GM19193 (cell line): Measurements from ENCODE around the gene CGB5.
"Not testable (repeated sequence)": the region's sequence is repeated elsewhere in the genome, so short reads cannot be mapped to it uniquely, and the experiment has no call there.

ENCODE experiments used
- POLR2A ChIP-seq: IDR thresholded peaks from 4 replicates; pipeline ENCODE4 v1.6.1; 2011; ENCODE audit not compliant: insufficient read depth, insufficient read length; ENCODE audit errors: extremely low read depth

The CGB5 gene

DNA sequence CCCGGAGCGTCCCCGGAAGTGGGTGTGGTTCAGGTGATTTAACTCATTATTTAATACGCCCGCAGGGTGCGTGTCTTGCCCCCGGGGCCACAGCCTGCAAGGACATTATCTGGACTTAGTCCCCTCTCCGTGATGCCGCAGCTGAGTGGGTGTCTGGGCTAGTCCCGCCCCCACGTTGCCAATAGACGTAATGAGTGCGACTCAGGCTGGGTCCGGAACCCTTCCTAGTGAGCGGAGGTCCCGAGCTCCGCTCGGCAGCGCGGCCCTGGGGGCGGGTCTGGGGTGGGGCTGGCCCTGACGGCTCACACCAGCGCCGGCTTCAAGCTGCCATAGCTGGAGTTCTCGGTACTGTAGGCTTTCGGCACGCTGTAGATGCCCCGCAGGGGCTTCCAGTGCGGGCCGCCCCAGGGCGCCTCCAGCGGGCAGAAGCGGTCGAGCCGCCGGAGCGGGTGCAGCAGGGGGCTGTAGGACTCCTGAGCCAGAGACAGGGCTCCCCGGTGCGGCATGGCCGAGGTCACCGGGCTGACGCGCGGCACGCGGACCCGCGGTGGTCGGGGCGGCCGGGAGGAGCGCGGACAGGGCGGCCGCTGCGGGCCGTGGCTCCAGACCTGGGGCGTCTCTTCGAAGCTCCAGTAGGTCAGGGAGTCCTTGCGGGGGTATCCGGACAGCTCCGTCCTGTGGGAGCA lies 25.8 kb upstream of the CGB5 start:
- no peak for TF ChIP-seq POLR2A

GRCh38 chr19:49019242-49019932 lies 24.3 kb upstream of the CGB5 start:
- no peak for TF ChIP-seq POLR2A

GRCh38 chr19:49020342-49020741 lies 23.3 kb upstream of the CGB5 start:
- TF ChIP-seq POLR2A: no peak

DNA sequence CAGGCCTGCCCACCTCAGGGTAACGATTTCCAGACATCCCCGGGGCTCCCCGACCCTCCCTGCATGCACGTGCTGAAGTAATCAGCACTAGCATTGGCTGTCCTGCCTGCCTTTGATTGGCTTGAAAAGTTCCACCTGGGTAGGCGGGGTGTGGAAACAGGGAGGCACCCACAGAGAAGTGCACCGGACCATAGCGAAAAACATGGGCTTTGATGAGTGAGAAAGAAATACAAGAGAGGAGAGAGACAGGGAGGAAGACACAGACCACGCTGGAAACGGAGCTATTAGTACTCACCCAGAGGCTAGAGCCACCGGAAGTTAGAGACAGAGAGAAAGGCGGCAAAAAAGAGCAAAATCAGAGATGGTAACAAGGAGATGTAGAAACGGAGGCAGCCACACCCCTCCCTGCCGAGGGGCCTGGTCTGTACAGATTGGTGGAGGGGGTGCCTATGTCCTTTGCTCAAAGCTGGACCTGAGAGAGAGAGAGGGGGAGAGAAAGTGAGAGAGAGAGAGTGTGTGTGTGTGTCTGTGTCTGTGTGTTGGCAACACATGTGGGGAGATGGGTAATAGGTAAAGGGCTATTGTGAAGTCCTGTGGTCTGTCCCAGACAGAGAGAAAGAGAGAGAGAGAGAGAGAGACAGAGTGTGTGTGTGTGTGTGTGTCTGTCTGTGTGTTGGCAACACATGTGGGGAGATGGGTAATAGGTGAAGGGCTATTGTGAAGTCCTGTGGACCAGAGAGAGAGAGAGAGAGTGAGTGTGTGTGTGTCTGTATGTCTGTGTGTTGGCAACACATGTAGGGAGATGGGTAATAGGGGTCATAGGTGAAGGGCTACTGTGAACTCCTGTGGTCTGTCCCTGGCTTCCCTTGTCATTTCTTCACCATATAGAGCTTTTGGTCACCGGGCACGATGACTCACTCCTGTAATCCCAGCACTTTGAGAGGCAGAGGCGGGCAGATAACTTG lies 22.4 kb upstream of the CGB5 start:
- no peak for TF ChIP-seq POLR2A

DNA sequence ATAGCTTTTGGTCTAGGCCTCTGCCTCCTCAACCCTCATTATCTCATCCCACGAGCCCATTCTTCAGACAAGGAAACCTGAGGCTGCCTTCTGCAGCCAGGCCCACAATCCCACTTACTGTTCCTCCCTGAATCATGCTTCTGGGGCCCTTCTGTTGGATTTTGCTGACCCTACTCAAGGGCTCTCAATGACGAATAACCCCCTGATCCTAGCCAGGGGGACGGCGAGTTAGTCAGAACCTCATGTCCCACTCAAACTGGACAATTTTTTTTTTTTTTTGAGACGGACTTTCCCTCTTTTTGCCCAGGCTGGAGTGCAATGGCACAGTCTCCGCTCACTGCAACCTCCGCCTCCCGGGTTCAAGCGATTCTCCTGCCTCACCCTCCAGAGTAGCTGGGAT lies 21.5 kb upstream of the CGB5 start:
- no peak for TF ChIP-seq POLR2A

DNA sequence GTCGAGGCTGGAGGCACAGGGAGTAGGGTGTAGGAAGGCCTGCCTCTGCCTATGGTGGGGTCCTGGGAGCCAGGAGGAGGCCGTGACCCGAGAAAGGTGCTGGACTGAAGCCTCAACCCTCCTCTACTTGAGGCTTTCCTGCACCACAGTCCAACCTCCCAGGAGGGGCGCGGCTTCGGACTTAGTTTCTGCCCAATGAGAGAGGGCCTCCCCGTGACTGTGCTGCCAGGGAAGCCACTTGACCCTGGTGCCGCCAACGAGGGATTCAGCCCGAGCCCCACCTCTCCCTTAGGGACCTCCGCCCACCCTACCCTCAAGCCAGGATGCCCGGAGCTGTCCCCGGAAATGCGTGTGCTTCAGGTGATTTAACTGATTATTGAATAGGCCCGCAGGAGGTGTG lies 19.4 kb upstream of the CGB5 start, which contains the start of gene CGB3:
CGB3 (minus strand) TSS at position 101 of the 400 bp plus-strand sequence. CDS start 362 bp downstream, outside the sequence.
- TF ChIP-seq POLR2A: not testable (repeated sequence)

DNA sequence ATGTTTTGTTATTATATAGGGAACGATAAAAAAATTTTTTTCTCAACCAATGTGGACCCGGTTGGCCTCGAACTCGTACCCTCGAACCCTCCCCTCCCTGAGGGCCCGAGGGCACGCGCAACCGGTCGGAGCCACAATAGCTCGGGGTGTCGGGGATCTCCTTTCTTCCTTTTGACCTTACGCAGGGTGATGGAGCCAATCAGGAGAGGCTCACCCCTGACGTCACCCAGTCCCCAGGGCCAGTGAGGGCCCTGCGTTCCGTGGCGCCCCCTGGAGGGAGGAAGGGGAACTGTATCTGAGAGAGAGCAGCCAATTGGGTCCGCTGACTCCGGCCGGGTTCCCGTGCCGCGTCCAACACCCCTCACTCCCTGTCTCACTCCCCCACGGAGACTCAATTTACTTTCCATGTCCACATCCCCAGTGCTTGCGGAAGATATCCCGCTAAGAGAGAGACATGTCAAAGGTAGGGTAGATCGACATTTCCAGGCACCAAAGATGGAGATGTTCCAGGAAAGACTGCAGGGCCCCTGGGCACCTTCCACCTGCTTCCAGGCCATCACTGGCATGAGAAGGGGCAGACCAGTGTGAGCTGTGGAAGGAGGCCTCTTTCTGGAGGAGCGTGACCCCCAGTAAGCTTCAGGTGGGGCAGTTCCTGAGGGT lies 11.9 kb upstream of the CGB5 start, which contains the start of gene CGB2:
CGB2 (plus strand) TSS at position 249 of the 660 bp plus-strand sequence; CDS start at position 455, 206 bp downstream.
- TF ChIP-seq POLR2A: not testable (repeated sequence)

DNA sequence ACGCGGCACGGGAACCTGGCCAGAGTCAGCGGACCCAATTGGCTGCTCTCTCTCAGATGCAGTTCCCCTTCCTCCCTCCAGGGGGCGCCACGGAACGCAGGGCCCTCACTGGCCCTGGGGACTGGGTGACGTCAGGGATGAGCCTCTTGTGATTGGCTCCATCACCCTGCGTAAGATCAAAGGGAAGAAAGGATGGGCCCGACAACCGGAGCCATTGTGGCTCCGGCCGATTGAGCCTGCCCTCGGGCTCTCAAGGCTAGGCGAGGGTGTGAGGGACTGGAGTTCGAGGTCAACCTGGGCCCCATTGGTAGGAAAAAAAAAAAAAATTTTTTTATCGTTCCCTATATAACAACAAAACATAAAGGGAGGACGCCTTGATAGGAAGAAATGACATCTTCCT lies 6.8 kb upstream of the CGB5 start, which contains the start of gene CGB1:
CGB1 (minus strand) TSS at position 81 of the 400 bp plus-strand sequence. CDS start 184 bp downstream, outside the sequence.
- TF ChIP-seq POLR2A: not testable (repeated sequence)

GRCh38 chr19:49042177-49042576 lies 1.5 kb upstream of the CGB5 start:
- no peak for TF ChIP-seq POLR2A

GRCh38 chr19:49049011-49049410 lies 5.4 kb downstream of the CGB5 start, which contains the start of gene CGB8:
TSS of gene CGB8 (minus strand) at chr19:49049111. CDS start at chr19:49048739, 372 bp downstream.
- TF ChIP-seq POLR2A: not testable (repeated sequence)

GRCh38 chr19:49056101-49056901 lies 12.7 kb downstream of the CGB5 start:
- TF ChIP-seq POLR2A: no peak

- no peak for TF ChIP-seq POLR2A
Measured at GRCh38 chr19:49057636-49058234, 14.1 kb downstream of the CGB5 start, which contains the start of gene CGB7. TSS of gene CGB7 (minus strand) at chr19:49057749. CDS start at chr19:49055375, 2,374 bp downstream.

DNA sequence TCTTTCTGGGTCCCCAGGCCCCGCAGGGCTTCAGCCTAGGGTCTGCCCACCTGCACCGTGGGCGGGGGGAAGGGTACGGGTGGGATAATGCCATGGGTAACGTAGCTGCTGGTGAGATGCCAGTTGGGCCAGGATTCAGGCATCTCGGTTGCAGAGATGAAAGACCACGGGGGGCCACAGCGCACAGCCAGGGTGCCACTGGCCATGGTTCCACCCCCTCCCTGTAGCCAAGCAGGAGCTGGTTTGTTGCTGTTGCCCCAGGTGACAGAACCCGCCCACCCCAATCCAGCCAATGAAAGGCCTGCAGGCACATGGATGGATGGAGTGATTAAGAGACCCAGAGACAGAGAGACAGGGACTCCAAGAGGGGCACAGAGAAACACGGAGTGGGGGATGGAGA lies 14.9 kb downstream of the CGB5 start:
- no peak for TF ChIP-seq POLR2A

DNA sequence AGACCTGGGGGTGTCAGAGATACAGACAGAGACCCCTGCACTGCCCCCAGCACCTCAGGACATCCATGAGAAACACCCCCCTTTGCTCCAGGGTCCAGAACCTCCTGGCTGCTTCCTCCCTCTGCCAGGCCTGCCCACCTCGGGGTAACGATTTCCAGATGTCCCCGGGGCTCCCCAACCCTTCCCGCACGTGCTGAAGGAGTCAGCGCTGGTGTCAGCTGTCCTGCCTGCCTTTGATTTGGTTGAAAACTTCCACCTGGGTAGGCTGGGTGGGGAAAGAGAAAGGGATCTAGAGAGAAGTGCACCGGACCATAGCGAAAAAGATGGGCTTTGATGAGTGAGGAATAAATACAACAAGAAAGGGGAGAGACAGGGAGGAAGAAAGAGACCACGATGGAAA lies 15.4 kb downstream of the CGB5 start:
- TF ChIP-seq POLR2A: no peak

- TF ChIP-seq POLR2A: no peak
Measured at GRCh38 chr19:49061000-49061399, 17.4 kb downstream of the CGB5 start.
